ENCODE results near the gene DENND5A.

- no peak for TF ChIP-seq PRDM15 (CRISPR knock-in tag; IDR thresholded peaks at IDR 0.05)
- TF ChIP-seq SRF (IDR thresholded peaks at IDR 0.05; ENCODE audit: low read depth in 2 of 2, low read length in 2 of 2), result no peak
- TF ChIP-seq CHD1 (IDR thresholded peaks at IDR 0.05; ENCODE audit: low read depth, low read length), result no peak
- no peak for TF ChIP-seq EP300 (IDR thresholded peaks at IDR 0.05; ENCODE audit: borderline replicate concordance in 1 of 2, control insufficient read depth in 1 of 2, low read depth in 2 of 2, low read length in 2 of 2)
- TF ChIP-seq ATF3 (IDR thresholded peaks at IDR 0.05; ENCODE audit: borderline replicate concordance, extremely low read depth, low read depth, low read length), result no peak
- TF ChIP-seq POLR2AphosphoS2 (IDR thresholded peaks at IDR 0.05; ENCODE audit: low read depth, low read length), result no peak
- TF ChIP-seq ZNF592 (IDR thresholded peaks at IDR 0.05), result no peak
- TF ChIP-seq NKRF (conservative IDR thresholded peaks at IDR 0.05), result no peak
- no peak for TF ChIP-seq FOXM1 (IDR thresholded peaks at IDR 0.05; ENCODE audit: low read depth, low read length)
- no peak for TF ChIP-seq POLR2A (IDR thresholded peaks at IDR 0.05; ENCODE audit: low read depth, low read length)
- TF ChIP-seq TCF12 (IDR thresholded peaks at IDR 0.05; ENCODE audit: low read depth, low read length), result no peak
- TF ChIP-seq NFYA (IDR thresholded peaks at IDR 0.05; ENCODE audit: borderline replicate concordance, low read depth, low read length), result no peak
- TF ChIP-seq STAT1 (conservative IDR thresholded peaks at IDR 0.05), result no peak
- TF ChIP-seq CTCF (IDR thresholded peaks at IDR 0.05 in 2 of 3, conservative IDR thresholded peaks at IDR 0.05 in 1 of 3; ENCODE audit: control insufficient read depth in 2 of 3, extremely low read depth in 1 of 3, insufficient read depth in 1 of 3, low read depth in 3 of 3, low read length in 3 of 3), result no peak
Observed at GRCh38 chr11:9118277-9118676, 146.9 kb downstream of the DENND5A start.
